B cell (primary cell): ENCODE measurements around the gene MAP3K15.

Experiments
- CTCF ChIP-seq: fragments of 200-600 bp; IDR thresholded peaks from one replicate; pipeline ENCODE4 v1.8.0; 2022; ENCODE audit warnings: antibody characterized with exemption, mild to moderate bottlenecking
- EZH2 ChIP-seq: IDR thresholded peaks from 2 replicates; pipeline ENCODE4 v1.6.1; 2012; ENCODE audit warnings: borderline replicate concordance, low read depth, mild to moderate bottlenecking, moderate library complexity, low read length; ENCODE audit not compliant: insufficient read depth, poor library complexity, severe bottlenecking

GRCh38 chrX:19487520-19488200, 27.6 kb downstream of the MAP3K15 start:
- TF ChIP-seq CTCF: no peak
- no peak for TF ChIP-seq EZH2
